Astrocyte of the cerebellum (primary cell): ENCODE measurements around the gene MDFIC.

Experiments used
- DNase-seq: peaks from one replicate; pipeline ENCODE4 v3.0.0-alpha.2; 2011; ENCODE audit warnings: low read depth
- H3K4me3 ChIP-seq: 2 replicates; pipeline ENCODE4 v1.5.1; 2011; ENCODE audit warnings: mild to moderate bottlenecking, low read depth, low read length, moderate library complexity
- in situ Hi-C: cut with HindIII; loops from 2 replicates; pipeline ENCODE4 v1.10.0; 2017; ENCODE audit warnings: low sequenced_read_pairs
- TF ChIP-seq, protein P1 (sequence below): IDR thresholded peaks from 2 replicates; pipeline ENCODE4 v1.5.1; 2012; ENCODE audit warnings: low read length, low read depth, moderate library complexity, mild to moderate bottlenecking; ENCODE audit errors: missing control alignments

Gene MDFIC

DNA sequence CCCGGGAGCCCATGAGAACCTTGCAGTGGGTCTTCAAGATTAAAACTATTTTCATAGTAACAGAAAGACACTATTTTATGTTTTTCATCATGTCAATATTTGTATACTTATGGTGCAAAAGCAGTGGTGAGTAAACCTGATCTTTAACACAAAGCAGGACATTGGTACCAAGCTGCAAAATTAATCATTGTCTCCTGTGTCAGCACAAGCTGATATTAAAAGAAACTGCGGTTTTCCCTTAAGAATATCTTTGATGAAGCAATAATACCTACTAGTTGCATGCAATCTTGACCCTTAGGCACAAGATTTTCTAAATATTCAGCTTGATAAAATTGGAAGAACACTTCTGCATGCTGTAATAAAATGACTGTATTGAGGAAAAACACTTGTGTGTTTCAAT, 121.7 kb downstream of the MDFIC start:
- TF ChIP-seq, protein P1, sequence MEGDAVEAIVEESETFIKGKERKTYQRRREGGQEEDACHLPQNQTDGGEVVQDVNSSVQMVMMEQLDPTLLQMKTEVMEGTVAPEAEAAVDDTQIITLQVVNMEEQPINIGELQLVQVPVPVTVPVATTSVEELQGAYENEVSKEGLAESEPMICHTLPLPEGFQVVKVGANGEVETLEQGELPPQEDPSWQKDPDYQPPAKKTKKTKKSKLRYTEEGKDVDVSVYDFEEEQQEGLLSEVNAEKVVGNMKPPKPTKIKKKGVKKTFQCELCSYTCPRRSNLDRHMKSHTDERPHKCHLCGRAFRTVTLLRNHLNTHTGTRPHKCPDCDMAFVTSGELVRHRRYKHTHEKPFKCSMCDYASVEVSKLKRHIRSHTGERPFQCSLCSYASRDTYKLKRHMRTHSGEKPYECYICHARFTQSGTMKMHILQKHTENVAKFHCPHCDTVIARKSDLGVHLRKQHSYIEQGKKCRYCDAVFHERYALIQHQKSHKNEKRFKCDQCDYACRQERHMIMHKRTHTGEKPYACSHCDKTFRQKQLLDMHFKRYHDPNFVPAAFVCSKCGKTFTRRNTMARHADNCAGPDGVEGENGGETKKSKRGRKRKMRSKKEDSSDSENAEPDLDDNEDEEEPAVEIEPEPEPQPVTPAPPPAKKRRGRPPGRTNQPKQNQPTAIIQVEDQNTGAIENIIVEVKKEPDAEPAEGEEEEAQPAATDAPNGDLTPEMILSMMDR: no peak

DNA sequence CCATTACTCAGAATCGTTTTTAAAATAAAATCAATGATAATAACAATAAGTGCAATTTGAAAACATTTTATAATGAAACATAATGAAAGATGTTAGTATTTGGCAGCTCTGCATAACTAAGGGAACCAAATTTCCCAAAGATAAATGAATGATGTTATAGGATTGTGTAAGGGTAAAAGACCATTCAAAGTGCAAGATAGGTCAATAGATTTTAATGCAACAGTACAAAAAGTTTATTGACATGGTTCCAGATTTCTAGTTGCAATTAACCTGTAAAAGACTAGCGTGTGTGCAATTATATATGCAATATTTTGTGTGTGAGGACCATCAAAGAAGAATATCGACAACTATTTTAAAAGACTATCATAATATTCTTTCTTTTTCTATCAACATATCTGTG, 122.3 kb downstream of the MDFIC start:
- TF ChIP-seq, protein P1: no peak
- no peak for DNase-seq
- in situ Hi-C loops: no loop called here
- no peak overlapping the region for H3K4me3 ChIP-seq

More for the DNA sequence above, 121.7 kb downstream of the MDFIC start:
- no peak for DNase-seq
- in situ Hi-C loops: no loop called here
- H3K4me3 ChIP-seq: no peak overlapping the region

DNA sequence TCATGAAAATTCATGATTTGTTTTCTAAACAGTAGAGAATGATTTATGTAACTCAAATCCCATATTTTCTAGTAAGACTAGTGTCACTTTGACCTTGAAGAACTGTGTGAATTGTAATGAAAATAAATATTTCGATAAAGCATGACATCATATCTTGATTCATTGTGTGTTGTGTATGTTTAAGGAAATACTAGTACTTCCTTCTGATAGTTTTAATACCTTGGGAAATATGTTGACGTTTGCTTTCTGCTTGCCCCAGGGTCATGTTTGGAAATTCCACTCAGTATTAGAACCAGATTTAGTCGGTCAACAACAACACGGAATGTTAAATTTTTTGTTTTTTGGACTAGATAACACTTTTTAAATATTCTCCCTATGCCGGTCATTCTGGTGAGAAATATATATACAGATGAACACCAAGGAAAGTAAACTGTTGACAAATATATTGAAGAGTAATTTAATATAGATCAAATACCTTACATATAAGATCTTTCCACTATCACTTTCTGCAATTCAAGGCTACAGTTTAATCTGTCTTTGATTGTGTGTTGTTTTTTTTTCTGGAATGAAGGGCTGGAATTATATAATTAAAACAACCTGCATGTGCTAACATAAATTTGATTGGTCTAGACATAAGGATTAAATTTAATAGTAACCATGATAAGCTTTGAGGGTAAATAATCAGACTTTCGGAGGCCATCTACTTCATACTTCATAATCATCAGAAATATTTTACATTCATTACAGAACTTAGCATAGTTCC, 126.2 kb downstream of the MDFIC start:
- TF ChIP-seq, protein P1: no peak
- no peak for DNase-seq

DNA sequence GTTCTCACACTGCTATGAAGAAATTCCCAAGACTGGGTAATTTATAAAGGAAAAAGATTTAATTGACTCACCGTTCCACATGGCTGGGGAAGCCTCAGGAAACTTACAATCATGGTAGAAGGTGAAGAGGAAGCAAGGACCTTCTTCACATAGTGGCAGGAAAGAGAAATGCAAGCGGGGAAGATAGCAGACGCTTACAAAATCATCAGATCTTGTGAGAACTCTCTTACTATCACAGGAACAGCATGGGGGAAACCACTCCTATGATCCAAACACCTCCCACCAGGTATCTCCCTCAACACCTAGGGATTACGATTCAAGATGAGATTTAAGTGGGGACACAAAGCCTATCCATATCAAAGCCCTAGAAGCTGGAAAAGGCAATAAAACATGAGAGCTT, 130.8 kb downstream of the MDFIC start:
- TF ChIP-seq, protein P1: no peak
- in situ Hi-C loops: no loop called here
- no peak overlapping the region for H3K4me3 ChIP-seq
- no peak for DNase-seq

More for the DNA sequence above, 126.2 kb downstream of the MDFIC start:
- no peak overlapping the region for H3K4me3 ChIP-seq
- in situ Hi-C loops: no loop called here

DNA sequence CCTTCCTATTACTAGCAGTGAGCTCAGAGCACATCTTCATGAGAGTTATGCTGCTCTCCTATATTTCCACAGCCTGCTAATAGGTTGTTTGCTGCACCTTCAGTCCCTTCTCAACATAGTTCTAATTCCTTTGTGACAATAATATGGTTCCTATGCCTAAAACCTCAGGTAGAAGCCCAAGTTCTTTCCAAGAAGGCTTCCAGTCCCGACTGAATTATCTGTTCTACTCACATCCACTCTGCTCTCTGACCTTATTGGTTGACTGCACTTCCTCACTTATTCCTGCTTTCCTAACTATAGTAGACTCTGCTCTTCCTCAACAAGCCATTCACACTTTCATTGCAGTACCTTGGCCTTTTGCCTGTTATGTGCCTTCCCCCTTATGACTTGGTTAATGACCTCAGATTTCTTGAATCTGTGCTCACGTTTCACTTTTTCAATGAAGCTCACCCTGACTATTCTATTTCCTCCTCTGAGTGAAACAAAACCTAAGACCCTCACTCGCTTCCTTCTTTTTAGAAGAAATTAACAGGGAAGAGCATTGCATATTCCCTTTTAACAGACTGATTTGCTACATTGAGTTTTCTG, 132.7 kb downstream of the MDFIC start:
- TF ChIP-seq, protein P1: no peak
- H3K4me3 ChIP-seq: no peak overlapping the region
- in situ Hi-C loops: no loop called here
- DNase-seq: no peak

DNA sequence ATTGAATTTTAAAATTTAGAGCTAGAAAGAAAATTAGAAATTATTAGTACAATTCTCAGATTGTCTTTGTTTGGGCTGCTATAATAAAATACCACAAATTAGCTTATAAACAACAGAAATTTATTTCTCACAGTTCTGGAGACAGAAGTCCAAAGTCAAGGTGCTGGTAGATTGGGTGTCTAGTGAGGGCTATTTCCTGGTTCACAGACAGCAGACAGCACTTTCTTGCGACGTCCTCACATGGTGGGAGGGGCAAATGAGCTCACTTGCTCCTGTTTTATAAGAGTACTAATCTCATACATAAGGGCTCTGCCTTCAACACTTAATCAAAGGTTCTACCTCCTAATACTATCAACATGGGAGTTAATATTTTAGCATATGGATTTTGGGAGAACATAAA, 134.1 kb downstream of the MDFIC start:
- H3K4me3 ChIP-seq: no peak overlapping the region
- DNase-seq: no peak
- in situ Hi-C loops: no loop called here
- TF ChIP-seq, protein P1: no peak
